ENCODE results near the gene XIRP1. TPM values are rescaled to one million over a fixed set of nuclear protein-coding genes. Genes with fewer than 3 reads are reported as not detected.

The XIRP1 gene
- total RNA-seq, 2 experiments from 2014 or later = not detected

DNA sequence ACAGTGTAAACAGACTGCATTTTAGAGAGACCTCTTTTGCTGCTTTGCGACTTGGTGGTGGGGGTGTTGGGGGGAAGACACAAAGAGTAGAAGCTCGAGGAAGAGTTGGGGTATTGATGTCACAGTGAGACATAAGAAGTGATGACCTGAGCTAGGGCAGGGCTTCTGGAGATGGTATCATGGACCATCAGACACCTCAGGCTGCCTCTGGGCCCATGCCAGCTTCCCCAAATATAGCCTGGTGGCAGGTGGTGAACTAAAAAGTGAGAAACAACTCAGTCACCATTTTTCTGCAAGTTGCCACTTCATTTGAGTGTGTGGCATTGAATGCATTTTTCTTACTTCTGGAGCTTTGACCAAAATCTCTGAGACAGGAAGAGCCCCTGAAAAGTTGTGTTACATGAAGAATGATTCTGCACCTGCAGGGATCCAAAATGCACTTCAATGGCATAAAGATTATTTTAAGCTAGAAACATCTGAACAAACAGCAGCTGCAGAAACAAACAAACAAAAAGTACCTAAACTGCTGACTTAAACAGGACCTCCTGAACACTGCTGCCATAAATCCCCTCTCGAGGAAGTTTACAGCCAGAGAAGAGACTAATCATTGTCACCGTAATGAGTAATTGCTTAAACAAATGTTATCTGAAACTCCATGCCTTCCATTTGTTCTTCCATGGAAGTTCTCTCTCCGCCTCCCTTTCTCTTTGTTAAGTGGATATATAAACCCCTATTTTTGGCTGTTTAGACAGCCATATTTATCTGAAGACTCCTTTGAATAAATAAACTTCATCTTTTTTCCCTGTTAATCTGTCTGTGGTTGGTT is 15.2 kb upstream of the XIRP1 start:
- DNase-seq (ENCODE audit: low spot score) = peak; percentile 52
- no TSS peak for BruUV-seq (replicated peaks)
- intact Hi-C loops (cut with micrococcal nuclease; ENCODE audit: unreplicated experiment) = loop anchor here (1.0 kb wide), 1 partner anchor 81 kb away; no protein-coding TSS in a partner anchor
- H3K4me1 ChIP-seq (ENCODE audit: insufficient read depth, low read length, poor library complexity, severe bottlenecking) = peaks cover 31% of the 10 kb centered on the region
- H3K36me3 ChIP-seq (ENCODE audit: insufficient read depth, low read length) = no peaks in the 10 kb centered on the region
- H3K27ac ChIP-seq (ENCODE audit: low read depth, low read length, poor library complexity, severe bottlenecking) = peak overlapping the region; percentile 19
- no peak overlapping the region for H3K4me3 ChIP-seq (ENCODE audit: low read depth, low read length, poor library complexity, severe bottlenecking)
- peak overlapping the region; percentile 84 for H2AFZ ChIP-seq (ENCODE audit: low read length)
- ChIA-PET POLR2A (interaction anchor here (0.8 to 1.7 kb wide), 6 partner anchors 9 to 99 kb away, joined by 3 to 8 read pairs (median 4); no protein-coding TSS in a partner anchor), CTCF (ENCODE audit: unreplicated experiment) (interaction anchor here (0.9 to 1.8 kb wide), 4 partner anchors 9 to 85 kb away, joined by 3 to 12 read pairs (median 5); no protein-coding TSS in a partner anchor)
- no peaks in the 10 kb centered on the region for H3K9me3 ChIP-seq (ENCODE audit: low read length)
- no peaks in the 10 kb centered on the region for H4K20me1 ChIP-seq (ENCODE audit: insufficient read depth, low read length)
- no peaks in the 10 kb centered on the region for H3K9me2 ChIP-seq (ENCODE audit: insufficient read depth, low read length)
- no peaks in the 10 kb centered on the region for H3K79me2 ChIP-seq (ENCODE audit: insufficient read depth, low read depth, low read length)
- TF ChIP-seq, protein P1, sequence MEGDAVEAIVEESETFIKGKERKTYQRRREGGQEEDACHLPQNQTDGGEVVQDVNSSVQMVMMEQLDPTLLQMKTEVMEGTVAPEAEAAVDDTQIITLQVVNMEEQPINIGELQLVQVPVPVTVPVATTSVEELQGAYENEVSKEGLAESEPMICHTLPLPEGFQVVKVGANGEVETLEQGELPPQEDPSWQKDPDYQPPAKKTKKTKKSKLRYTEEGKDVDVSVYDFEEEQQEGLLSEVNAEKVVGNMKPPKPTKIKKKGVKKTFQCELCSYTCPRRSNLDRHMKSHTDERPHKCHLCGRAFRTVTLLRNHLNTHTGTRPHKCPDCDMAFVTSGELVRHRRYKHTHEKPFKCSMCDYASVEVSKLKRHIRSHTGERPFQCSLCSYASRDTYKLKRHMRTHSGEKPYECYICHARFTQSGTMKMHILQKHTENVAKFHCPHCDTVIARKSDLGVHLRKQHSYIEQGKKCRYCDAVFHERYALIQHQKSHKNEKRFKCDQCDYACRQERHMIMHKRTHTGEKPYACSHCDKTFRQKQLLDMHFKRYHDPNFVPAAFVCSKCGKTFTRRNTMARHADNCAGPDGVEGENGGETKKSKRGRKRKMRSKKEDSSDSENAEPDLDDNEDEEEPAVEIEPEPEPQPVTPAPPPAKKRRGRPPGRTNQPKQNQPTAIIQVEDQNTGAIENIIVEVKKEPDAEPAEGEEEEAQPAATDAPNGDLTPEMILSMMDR (conservative IDR thresholded peaks at IDR 0.05; ENCODE audit: low read length) = no peak
- TF ChIP-seq EZH2phosphoT487 (IDR thresholded peaks at IDR 0.05; ENCODE audit: borderline replicate concordance, low read depth, low read length) = no peak
- H3K4me2 ChIP-seq (ENCODE audit: low read length) = peak overlapping the region; percentile 44

- Histone ChIP-seq H2AFZ (ENCODE audit: low read length) (no peak overlapping the region), H3K27ac (ENCODE audit: low read depth, low read length, poor library complexity, severe bottlenecking) (no peak overlapping the region), H3K36me3 (ENCODE audit: insufficient read depth, low read length) (no peaks in the 10 kb centered on the region), H3K9me2 (ENCODE audit: insufficient read depth, low read length) (no peaks in the 10 kb centered on the region), H3K79me2 (ENCODE audit: insufficient read depth, low read depth, low read length) (no peaks in the 10 kb centered on the region), H3K4me3 (ENCODE audit: low read depth, low read length, poor library complexity, severe bottlenecking) (no peak overlapping the region), H4K20me1 (ENCODE audit: insufficient read depth, low read length) (no peaks in the 10 kb centered on the region), H3K4me2 (ENCODE audit: low read length) (no peak overlapping the region), H3K9me3 (ENCODE audit: low read length) (no peaks in the 10 kb centered on the region), H3K4me1 (ENCODE audit: insufficient read depth, low read length, poor library complexity, severe bottlenecking) (peaks cover 31% of the 10 kb centered on the region)
- ChIA-PET CTCF (ENCODE audit: unreplicated experiment) (interaction anchor here (1.0 kb wide), 1 partner anchor 82 kb away, joined by 8 read pairs; no protein-coding TSS in a partner anchor), POLR2A (interaction anchor here (1.1 kb wide), 2 partner anchors 9 to 90 kb away, joined by 3 read pairs; no protein-coding TSS in a partner anchor)
- no peak for DNase-seq (ENCODE audit: low spot score)
- TF ChIP-seq EZH2phosphoT487 (IDR thresholded peaks at IDR 0.05; ENCODE audit: borderline replicate concordance, low read depth, low read length) = no peak
- TF ChIP-seq, protein P1 (conservative IDR thresholded peaks at IDR 0.05; ENCODE audit: low read length) = no peak
- intact Hi-C loops (cut with micrococcal nuclease; ENCODE audit: unreplicated experiment) = no loop called here
- no TSS peak for BruUV-seq (replicated peaks)
Measured at GRCh38 chr3:39205919-39206516, 13.6 kb upstream of the XIRP1 start.
